Neuron (in vitro differentiated cells): ENCODE measurements around the gene SLC6A3.

Experiments
- H2AFZ ChIP-seq: one replicate; pipeline ENCODE4 v1.6.1; 2013; ENCODE audit warnings: low read depth, mild to moderate bottlenecking, inconsistent platforms, low read length, moderate library complexity
- H3K27me3 ChIP-seq: one replicate; pipeline ENCODE4 v1.6.1; 2013; ENCODE audit warnings: low read length; ENCODE audit not compliant: insufficient read depth
- H3K36me3 ChIP-seq: one replicate; pipeline ENCODE4 v1.6.1; 2013; ENCODE audit warnings: low read length; ENCODE audit not compliant: insufficient read depth
- H3K4me1 ChIP-seq: one replicate; pipeline ENCODE4 v1.6.1; 2013; ENCODE audit warnings: low read length; ENCODE audit not compliant: insufficient read depth
- H3K4me3 ChIP-seq: 2 replicates; pipeline ENCODE4 v1.5.1; 2013; ENCODE audit warnings: mild to moderate bottlenecking, low read length, moderate library complexity
- H3K9me3 ChIP-seq: one replicate; pipeline ENCODE4 v1.6.1; 2013; ENCODE audit warnings: low read length

Gene SLC6A3

DNA sequence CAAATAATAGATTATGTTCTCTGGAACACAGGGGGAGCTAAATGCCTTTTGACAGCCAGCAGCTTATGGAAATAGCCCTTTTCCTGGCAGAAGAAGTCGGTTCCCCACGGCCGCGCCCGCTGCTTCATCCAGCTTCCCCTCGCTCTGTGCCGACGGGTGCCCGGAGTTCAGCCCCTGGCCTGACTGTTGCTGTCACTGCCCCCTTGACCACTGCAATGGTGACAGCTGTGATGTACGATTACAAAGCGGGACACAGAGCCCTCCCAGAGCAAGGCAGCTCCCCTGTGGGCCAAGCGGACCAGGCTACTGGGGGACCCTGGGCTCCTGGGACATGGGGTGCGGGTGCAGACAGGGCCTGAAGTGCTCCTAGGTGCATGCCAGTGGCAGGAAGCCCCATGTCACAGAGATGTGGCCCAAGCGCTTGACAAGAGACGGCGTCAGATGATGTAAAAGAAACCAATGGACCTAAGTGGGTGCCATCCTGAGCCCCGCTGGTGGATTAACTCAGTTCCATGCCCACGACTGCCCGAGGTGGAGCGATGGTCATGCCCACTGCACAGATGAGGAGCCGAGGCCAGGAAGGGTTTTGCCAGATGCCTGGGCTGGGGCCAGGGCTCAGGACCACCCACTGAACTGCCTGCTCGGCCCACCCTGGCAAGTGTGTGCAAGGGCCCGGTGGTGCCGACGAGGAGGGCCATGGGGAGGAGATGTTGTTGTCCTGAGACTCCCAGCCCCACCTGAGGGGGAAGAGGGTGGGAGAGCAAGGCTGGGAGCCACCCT is 87.1 kb downstream of the SLC6A3 start:
- Histone ChIP-seq H3K4me3 (no peak overlapping the region), H2AFZ (no peak overlapping the region), H3K27me3 (peaks cover 20% of the 10 kb centered on the region), H3K9me3 (no peaks in the 10 kb centered on the region), H3K4me1 (no peaks in the 10 kb centered on the region), H3K36me3 (no peaks in the 10 kb centered on the region)

DNA sequence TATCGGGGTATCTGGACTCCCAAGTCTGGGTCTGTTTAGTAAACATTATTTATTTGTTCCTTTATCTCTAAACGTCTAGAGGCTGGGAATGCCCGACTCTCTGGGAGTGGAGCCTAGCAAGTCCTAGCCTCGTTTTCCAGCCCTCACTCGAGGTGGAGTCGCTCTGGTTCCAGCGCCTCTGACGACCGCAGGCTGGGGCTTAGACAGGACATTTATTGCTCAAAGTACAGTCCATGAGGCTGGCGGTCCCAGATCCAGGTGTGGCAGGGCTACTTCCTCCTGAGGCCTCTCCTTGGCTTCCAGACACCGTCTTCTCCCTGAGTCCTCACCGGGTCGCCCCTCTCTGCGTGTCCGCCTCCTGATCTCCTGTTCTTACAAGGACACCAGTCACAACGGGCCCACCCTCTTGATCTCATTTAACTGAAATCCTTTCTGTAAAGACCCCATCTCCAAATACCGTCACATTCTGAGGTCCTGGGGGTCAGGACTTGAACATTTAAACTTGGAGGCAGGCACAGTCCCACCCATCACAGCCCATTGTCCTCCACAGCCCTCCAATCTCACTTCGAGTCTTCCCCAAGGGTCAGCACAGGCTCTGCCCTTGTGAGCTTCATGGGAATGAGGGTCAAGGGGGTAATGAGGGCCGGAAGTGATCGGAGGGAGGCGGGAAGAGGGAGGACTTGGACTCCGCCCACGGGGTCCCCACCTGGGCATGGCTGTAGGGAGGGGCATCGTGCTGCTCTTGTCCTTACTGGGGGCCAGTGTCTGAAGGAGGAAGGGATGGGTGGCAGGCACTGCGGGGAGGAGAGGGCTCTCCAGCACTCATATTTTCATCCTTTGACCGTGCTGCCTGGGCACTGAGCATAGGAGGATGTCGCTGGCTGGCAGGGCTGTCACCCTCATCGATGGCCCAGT is 88.1 kb downstream of the SLC6A3 start:
- H3K4me1 ChIP-seq = no peaks in the 10 kb centered on the region
- no peaks in the 10 kb centered on the region for H3K36me3 ChIP-seq
- peaks cover 20% of the 10 kb centered on the region for H3K27me3 ChIP-seq

GRCh38 chr5:1354576-1354975 is 90.7 kb downstream of the SLC6A3 start:
- H3K27me3 ChIP-seq = peaks cover 20% of the 10 kb centered on the region
- H3K4me1 ChIP-seq = no peaks in the 10 kb centered on the region
- no peaks in the 10 kb centered on the region for H3K9me3 ChIP-seq
- H2AFZ ChIP-seq = no peak overlapping the region
- no peaks in the 10 kb centered on the region for H3K36me3 ChIP-seq
- H3K4me3 ChIP-seq = no peak overlapping the region

More for the DNA sequence above, 88.1 kb downstream of the SLC6A3 start:
- Histone ChIP-seq H3K9me3 (no peaks in the 10 kb centered on the region), H2AFZ (no peak overlapping the region), H3K4me3 (no peak overlapping the region)

DNA sequence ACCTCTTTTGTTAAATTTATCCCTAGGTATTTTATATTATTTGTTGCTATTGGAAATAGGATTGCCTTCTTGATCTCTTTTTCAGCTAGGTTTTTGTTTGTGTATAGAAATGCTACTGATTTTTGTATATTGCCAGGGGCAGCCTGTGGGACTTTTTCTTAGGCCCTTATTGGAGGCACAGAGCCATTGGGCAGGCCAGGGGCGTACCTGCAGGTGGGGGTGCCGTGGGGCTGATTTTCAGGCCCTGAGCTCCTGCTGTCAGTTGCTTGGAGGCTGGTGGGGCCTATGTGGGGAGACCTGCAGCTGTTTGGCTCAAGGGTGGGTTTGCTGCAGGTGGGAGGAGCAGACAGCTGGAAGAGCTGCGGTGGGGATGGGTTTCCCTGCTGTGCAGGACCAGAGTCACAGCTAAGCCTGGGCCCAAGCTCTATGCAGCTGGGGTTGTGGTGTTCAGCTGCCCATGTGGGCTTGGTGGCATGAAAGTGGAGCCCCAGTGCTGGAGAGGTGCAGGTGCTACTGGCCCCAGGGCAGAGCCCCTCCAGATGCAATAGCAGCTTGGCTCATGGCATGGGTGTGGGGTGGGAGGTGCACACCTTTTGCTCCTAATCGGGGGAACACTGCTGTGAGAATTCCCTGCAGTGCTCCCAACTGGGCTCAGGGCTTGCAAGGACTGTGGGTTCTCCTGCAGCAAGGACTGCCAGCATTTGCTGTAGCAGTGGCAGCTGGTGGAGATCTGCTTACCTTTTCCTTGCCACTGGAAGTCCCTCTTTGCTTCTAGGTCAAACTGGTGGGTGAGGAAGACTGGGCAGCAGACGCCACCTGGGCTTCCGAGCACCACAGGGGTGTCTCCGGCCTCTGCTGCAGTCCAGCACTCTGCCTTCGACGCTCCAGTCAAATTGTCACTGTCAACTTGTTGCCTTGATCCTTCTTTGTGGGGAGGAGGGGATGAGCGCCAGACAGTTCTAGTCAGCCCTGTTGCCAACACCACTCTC is 92.7 kb downstream of the SLC6A3 start:
- peaks cover 6% of the 10 kb centered on the region for H3K27me3 ChIP-seq
- H3K4me1 ChIP-seq = no peaks in the 10 kb centered on the region
- H3K4me3 ChIP-seq = no peak overlapping the region
- H2AFZ ChIP-seq = no peak overlapping the region
- H3K9me3 ChIP-seq = no peaks in the 10 kb centered on the region
- H3K36me3 ChIP-seq = no peaks in the 10 kb centered on the region

DNA sequence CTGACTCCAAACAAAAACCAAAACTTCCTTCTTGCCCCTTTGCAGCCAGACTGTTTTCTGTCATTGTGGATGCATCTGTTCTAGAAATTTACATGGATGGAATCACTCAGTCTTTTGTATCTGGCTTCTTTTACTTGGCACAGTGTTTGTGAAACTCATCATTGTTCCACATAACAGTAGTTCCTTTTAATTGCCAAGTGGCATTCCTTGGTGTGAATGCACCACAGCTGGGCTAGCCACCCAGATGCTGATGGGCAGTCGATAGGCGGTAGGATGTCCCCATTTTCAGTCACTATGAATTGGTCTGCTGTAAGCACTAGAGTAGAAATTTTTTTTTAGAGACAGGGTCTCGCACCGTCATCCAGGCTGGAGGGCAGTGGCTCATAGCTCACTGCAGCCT is 94.1 kb downstream of the SLC6A3 start:
- H3K4me1 ChIP-seq = peaks cover 2% of the 10 kb centered on the region
- no peaks in the 10 kb centered on the region for H3K9me3 ChIP-seq
- H3K36me3 ChIP-seq = no peaks in the 10 kb centered on the region

GRCh38 chr5:1349246-1349645 is 96.0 kb downstream of the SLC6A3 start:
- Histone ChIP-seq H3K9me3 (no peaks in the 10 kb centered on the region), H3K4me1 (peaks cover 9% of the 10 kb centered on the region), H2AFZ (no peak overlapping the region), H3K27me3 (no peaks in the 10 kb centered on the region), H3K4me3 (no peak overlapping the region), H3K36me3 (no peaks in the 10 kb centered on the region)

More for the DNA sequence above, 94.1 kb downstream of the SLC6A3 start:
- H3K4me3 ChIP-seq = no peak overlapping the region
- peaks cover 2% of the 10 kb centered on the region for H3K27me3 ChIP-seq
- no peak overlapping the region for H2AFZ ChIP-seq

DNA sequence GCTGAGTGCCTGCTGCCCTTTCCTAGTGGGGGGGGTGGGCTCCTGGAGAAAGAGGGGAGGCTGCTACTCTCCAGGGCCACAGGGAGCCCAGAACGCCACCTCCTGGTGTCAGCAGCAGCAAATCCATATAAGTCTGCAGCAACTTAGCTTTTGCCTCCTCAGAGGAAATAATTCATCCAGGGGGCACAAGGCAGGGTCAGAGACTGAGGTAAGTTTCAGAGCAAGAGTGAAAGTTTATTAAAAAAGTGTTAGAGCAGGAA is 96.3 kb downstream of the SLC6A3 start:
- Histone ChIP-seq H3K4me1 (peaks cover 12% of the 10 kb centered on the region), H2AFZ (no peak overlapping the region), H3K9me3 (no peaks in the 10 kb centered on the region), H3K27me3 (no peaks in the 10 kb centered on the region), H3K36me3 (no peaks in the 10 kb centered on the region), H3K4me3 (no peak overlapping the region)

DNA sequence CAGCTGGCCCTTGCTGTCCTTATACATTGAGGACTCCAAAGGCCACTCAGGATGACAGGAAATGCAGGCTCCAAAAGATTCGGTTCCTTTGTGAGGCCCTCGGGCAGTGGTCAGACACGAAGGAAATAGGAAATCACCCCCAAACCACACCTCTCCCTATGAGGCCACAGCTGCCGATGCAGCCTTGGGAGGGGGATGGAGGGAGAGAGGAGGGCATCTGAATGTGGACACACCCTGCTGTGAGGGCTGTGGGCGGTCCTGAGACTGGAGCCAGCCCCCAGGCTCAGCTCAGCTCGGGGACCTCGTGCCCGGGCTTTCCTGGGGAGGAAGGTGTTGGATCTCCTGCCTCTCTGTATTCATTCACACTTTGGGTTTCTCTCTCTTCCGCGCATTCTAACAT is 97.7 kb downstream of the SLC6A3 start:
- Histone ChIP-seq H3K36me3 (peaks cover 7% of the 10 kb centered on the region), H3K4me3 (no peak overlapping the region), H2AFZ (no peak overlapping the region), H3K9me3 (no peaks in the 10 kb centered on the region), H3K4me1 (peaks cover 21% of the 10 kb centered on the region), H3K27me3 (no peaks in the 10 kb centered on the region)

DNA sequence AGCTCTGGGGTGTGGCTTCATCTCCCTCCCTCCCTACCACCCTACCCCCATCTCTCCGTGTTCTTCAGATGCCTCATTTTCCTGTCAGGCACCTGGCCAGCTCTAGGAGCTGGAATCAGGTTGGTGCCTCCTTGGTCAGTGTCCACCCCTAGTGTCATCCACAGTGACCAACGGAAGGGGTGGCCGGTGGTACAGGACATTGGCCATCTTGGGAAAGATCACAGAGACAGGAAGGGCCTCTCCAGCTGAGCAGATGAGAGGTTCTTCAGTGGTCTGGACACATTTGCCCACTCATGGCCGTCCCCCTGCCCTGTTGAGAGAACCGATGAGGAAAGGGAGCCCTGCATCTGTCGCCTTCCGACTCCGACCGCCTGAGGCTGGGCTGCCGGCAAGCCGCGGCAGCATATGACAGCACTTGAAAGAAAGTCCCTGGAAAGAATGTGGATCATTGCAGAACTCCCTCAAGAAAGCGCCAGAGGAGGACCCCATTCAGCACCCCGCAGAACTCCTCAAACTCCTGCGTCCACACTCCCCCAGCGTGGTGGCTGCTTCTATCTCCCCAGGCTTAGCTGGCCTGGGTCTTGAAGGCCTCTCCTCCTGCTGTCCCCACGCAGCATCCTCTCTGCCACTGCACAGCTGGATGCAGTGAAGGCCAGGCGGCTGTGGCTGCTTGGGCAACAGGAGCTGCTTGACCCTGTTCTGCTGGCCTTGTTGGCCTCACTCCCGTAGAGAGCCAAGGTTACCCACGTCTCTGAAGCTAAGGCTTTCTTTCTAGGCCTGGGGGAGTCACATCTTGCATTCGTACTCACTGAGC is 98.4 kb downstream of the SLC6A3 start:
- peaks cover 11% of the 10 kb centered on the region for H3K36me3 ChIP-seq
- no peak overlapping the region for H3K4me3 ChIP-seq
- H3K4me1 ChIP-seq = peaks cover 21% of the 10 kb centered on the region
- H2AFZ ChIP-seq = no peak overlapping the region
- no peaks in the 10 kb centered on the region for H3K9me3 ChIP-seq
- no peaks in the 10 kb centered on the region for H3K27me3 ChIP-seq

- Histone ChIP-seq H3K36me3 (peaks cover 18% of the 10 kb centered on the region), H3K9me3 (no peaks in the 10 kb centered on the region), H3K27me3 (no peaks in the 10 kb centered on the region), H3K4me1 (peaks cover 21% of the 10 kb centered on the region), H3K4me3 (peak overlapping the region; percentile 93), H2AFZ (no peak overlapping the region)
These were observed 99.2 kb downstream of the SLC6A3 start for GRCh38 chr5:1345876-1346626.

- peaks cover 21% of the 10 kb centered on the region for H3K4me1 ChIP-seq
- no peaks in the 10 kb centered on the region for H3K27me3 ChIP-seq
- H3K36me3 ChIP-seq = peaks cover 25% of the 10 kb centered on the region
- peak within 1 kb of the TSS; percentile 93 for H3K4me3 ChIP-seq
- no peaks in the 10 kb centered on the region for H3K9me3 ChIP-seq
- H2AFZ ChIP-seq = peak within 1 kb of the TSS; percentile 93
These were observed 100.0 kb downstream of the SLC6A3 start, which contains the start of gene CLPTM1L for GRCh38 chr5:1344975-1345838. Gene CLPTM1L (minus strand): TSS chr5:1345099. CDS start chr5:1344841, 258 bp downstream.
